Thymus (tissue), 11 donors: ENCODE data around the gene OSTC. TPM values are rescaled to one million over a fixed set of nuclear protein-coding genes. Genes with fewer than 3 reads are reported as not detected.

Experiments used
- DNase-seq, 9 donors: peaks; one replicate each; pipeline ENCODE4 v3.0.0-alpha.2; 2013; ENCODE audit warnings: low spot score in 9 of 9, low read depth in 6 of 9, missing footprints in 1 of 9
- H3K27ac ChIP-seq, 2 donors: one replicate each; pipeline ENCODE4 v1.5.1; 2013; ENCODE audit warnings: control low read depth in 1 of 2, low read depth in 1 of 2, low read length in 1 of 2, mild to moderate bottlenecking in 1 of 2, moderate library complexity in 1 of 2
- H3K27me3 ChIP-seq, 2 donors: one replicate each; pipeline ENCODE4 v1.5.1; 2013; ENCODE audit warnings: low read length in 1 of 2; ENCODE audit not compliant: control insufficient read depth in 2 of 2, insufficient read depth in 1 of 2
- H3K36me3 ChIP-seq, 2 donors: one replicate each; pipeline ENCODE4 v1.5.1; 2013; ENCODE audit warnings: low read length in 1 of 2, mild to moderate bottlenecking in 1 of 2, moderate library complexity in 1 of 2; ENCODE audit not compliant: control insufficient read depth in 2 of 2, insufficient read depth in 2 of 2
- H3K4me1 ChIP-seq, 2 donors: one replicate each; pipeline ENCODE4 v1.5.1; 2013; ENCODE audit warnings: low read length in 2 of 2; ENCODE audit not compliant: control insufficient read depth in 2 of 2, insufficient read depth in 2 of 2
- H3K4me3 ChIP-seq, 2 donors: one replicate each; pipeline ENCODE4 v1.5.1; 2013; ENCODE audit warnings: low read length in 2 of 2, control low read depth in 1 of 2, mild to moderate bottlenecking in 1 of 2
- H3K9me3 ChIP-seq, 2 donors: one replicate each; pipeline ENCODE4 v1.5.1; 2013; ENCODE audit warnings: low read length in 1 of 2, mild to moderate bottlenecking in 1 of 2; ENCODE audit not compliant: control insufficient read depth in 2 of 2, insufficient read depth in 1 of 2
- WGBS: extraction: QIAGEN DNeasy Blood & Tissue Kit; methylation state at CpG from one replicate; pipeline ENCODE4 v1.1.7; 2013; 5-methylcytosine and 5-hydroxymethylcytosine counted together
- polyA plus RNA-seq: library from polyadenylated mRNA; stranded (reverse); fragments of 200-250 nt; gene quantifications from one replicate; pipeline ENCODE4 v1.2.3, GENCODE V29; 2013
- total RNA-seq: library from RNA; stranded (reverse); fragments of 120-200 nt; gene quantifications from one replicate; pipeline ENCODE4 v1.2.4, GENCODE V29; 2013
- donor health status: healthy.

OSTC gene
- total and polyA plus RNA-seq, 2 donors = 158 to 178 TPM

GRCh38 chr4:108619372-108620100 is 30.9 kb upstream of the OSTC start:
- Histone ChIP-seq H3K9me3 (peaks cover 0 to 12% of the 10 kb centered on the region in 2 donors), H3K36me3 (peaks cover 31 to 45% of the 10 kb centered on the region in 2 donors), H3K27ac (peak overlapping the region; percentile 90 to 96), H3K4me3 (peak overlapping the region; percentile 71 to 99), H3K27me3 (no peaks in the 10 kb centered on the region), H3K4me1 (peaks cover 16 to 29% of the 10 kb centered on the region in 2 donors)
- WGBS = 59% methylated on average over 7 of the region's 7 CpGs
- peak in 4 of 9 donors; percentile 42 to 82 (median 59) for DNase-seq

GRCh38 chr4:108620101-108620932 is 30.1 kb upstream of the OSTC start, which contains the start of gene RPL34:
Gene RPL34 (plus strand): TSS chr4:108620576. CDS start chr4:108621960, 1,384 bp downstream.
- under 1% methylated on average over 32 of the region's 32 CpGs for whole genome bisulfite sequencing
- H3K4me1 ChIP-seq = peaks cover 16 to 29% of the 10 kb centered on the region in 2 donors
- no peaks in the 10 kb centered on the region for H3K27me3 ChIP-seq
- H3K9me3 ChIP-seq = peaks cover 0 to 12% of the 10 kb centered on the region in 2 donors
- peak within 1 kb of the TSS; percentile 71 to 99 for H3K4me3 ChIP-seq
- H3K27ac ChIP-seq = peak within 1 kb of the TSS; percentile 90 to 96
- peaks cover 29 to 50% of the 10 kb centered on the region in 2 donors for H3K36me3 ChIP-seq
- peak; percentile 95 to 100 (median 99) for DNase-seq

- no peak for DNase-seq
- peaks cover 38 to 57% of the 10 kb centered on the region in 2 donors for H3K36me3 ChIP-seq
These were observed 29.2 kb upstream of the OSTC start for GRCh38 chr4:108620933-108621905.

GRCh38 chr4:108622022-108622421 is 28.4 kb upstream of the OSTC start:
- no peaks in the 10 kb centered on the region for H3K9me3 ChIP-seq
- DNase-seq = no peak
- H3K27ac ChIP-seq = no peak overlapping the region
- no peaks in the 10 kb centered on the region for H3K27me3 ChIP-seq
- peaks cover 16 to 29% of the 10 kb centered on the region in 2 donors for H3K4me1 ChIP-seq
- WGBS = 96% methylated on average over 4 of the region's 4 CpGs
- H3K4me3 ChIP-seq = no peak overlapping the region
- H3K36me3 ChIP-seq = peaks cover 41 to 59% of the 10 kb centered on the region in 2 donors

More at GRCh38 chr4:108620933-108621905, 29.2 kb upstream of the OSTC start:
- peaks cover 16 to 29% of the 10 kb centered on the region in 2 donors for H3K4me1 ChIP-seq
- H3K27ac ChIP-seq = peak overlapping the region; percentile 88 to 96
- WGBS = 23% methylated on average over 23 of the region's 23 CpGs
- peaks cover 0 to 6% of the 10 kb centered on the region in 2 donors for H3K9me3 ChIP-seq
- H3K27me3 ChIP-seq = no peaks in the 10 kb centered on the region
- peak overlapping the region; percentile 71 to 99 for H3K4me3 ChIP-seq

GRCh38 chr4:108622828-108623227 is 27.6 kb upstream of the OSTC start:
- DNase-seq = no peak
- peaks cover 48 to 64% of the 10 kb centered on the region in 2 donors for H3K36me3 ChIP-seq
- H3K27ac ChIP-seq = no peak overlapping the region
- peaks cover 16 to 29% of the 10 kb centered on the region in 2 donors for H3K4me1 ChIP-seq
- H3K4me3 ChIP-seq = no peak overlapping the region
- WGBS = 98% methylated on average over 5 of the region's 5 CpGs
- no peaks in the 10 kb centered on the region for H3K9me3 ChIP-seq
- H3K27me3 ChIP-seq = no peaks in the 10 kb centered on the region

GRCh38 chr4:108624263-108625056 is 25.9 kb upstream of the OSTC start:
- no peak for DNase-seq
- Histone ChIP-seq H3K36me3 (peaks cover 48 to 79% of the 10 kb centered on the region in 2 donors), H3K4me3 (no peak overlapping the region), H3K27ac (no peak overlapping the region), H3K9me3 (no peaks in the 10 kb centered on the region), H3K27me3 (no peaks in the 10 kb centered on the region), H3K4me1 (peaks cover 8 to 17% of the 10 kb centered on the region in 2 donors)
- WGBS = 94% methylated on average over 2 of the region's 2 CpGs

GRCh38 chr4:108626056-108626455 is 24.3 kb upstream of the OSTC start:
- Histone ChIP-seq H3K27ac (no peak overlapping the region), H3K27me3 (no peaks in the 10 kb centered on the region), H3K4me3 (no peak overlapping the region), H3K36me3 (peaks cover 52 to 93% of the 10 kb centered on the region in 2 donors), H3K9me3 (no peaks in the 10 kb centered on the region), H3K4me1 (peaks cover 5 to 13% of the 10 kb centered on the region in 2 donors)
- DNase-seq = no peak
- WGBS = 100% methylated on average over 1 of the region's 1 CpG

GRCh38 chr4:108628411-108628810 is 22.0 kb upstream of the OSTC start:
- H3K9me3 ChIP-seq = no peaks in the 10 kb centered on the region
- peaks cover 47 to 95% of the 10 kb centered on the region in 2 donors for H3K36me3 ChIP-seq
- H3K4me3 ChIP-seq = no peak overlapping the region
- no peaks in the 10 kb centered on the region for H3K4me1 ChIP-seq
- H3K27ac ChIP-seq = no peak overlapping the region
- H3K27me3 ChIP-seq = no peaks in the 10 kb centered on the region
- no peak for DNase-seq
